Measurements from ENCODE around the gene MTG1.

MTG1 gene

GRCh38 chr10:133452453-133452852 lies 58.5 kb downstream of the MTG1 start:
- DNase-seq (ENCODE audit: low read depth, low spot score) = no peak

DNA sequence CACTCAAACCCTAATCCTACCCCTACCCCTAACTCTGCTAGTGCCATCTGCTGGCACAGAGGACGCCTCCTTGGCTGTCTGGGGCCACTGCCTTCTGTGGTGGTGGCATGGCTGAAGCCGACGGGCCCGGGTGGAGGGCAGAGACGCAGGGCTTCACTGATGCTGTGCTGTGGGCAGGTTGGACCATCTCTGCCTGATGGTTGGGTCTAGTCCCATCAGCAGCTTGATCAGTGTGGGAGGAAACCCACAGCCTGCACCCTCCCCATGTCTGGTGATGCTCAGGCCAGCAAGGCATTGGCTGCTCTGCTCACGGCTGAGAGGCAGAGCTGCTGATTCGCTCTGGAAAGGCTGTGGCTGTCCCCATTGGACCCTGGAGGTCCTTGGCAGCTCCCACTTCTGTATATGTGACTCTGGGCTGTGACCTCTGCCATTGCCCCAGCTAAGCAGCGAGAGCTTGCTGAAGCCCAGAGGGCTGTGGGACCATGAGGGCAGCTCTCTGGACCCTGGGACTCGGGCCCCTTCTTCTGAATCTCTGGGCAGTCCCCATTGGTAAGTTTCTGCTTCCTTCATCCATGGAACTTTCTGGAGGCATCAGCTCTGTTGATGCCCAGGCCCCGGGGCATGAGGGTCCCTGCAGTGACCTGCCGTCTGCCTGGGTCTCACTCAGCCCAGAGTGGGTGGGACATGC lies 59.7 kb downstream of the MTG1 start, which contains the start of gene SCART1:
TSS of gene SCART1 (plus strand) at position 430 of the 688 bp plus-strand sequence. CDS start at position 483, 53 bp downstream.
- DNase-seq (ENCODE audit: low read depth, low spot score) = no peak

GRCh38 chr10:133454204-133454893 lies 60.4 kb downstream of the MTG1 start:
- DNase-seq (ENCODE audit: low read depth, low spot score) = no peak

- DNase-seq (ENCODE audit: low read depth, low spot score) = no peak
These were observed 61.2 kb downstream of the MTG1 start for GRCh38 chr10:133455196-133455595.

GRCh38 chr10:133455611-133456031 lies 61.7 kb downstream of the MTG1 start:
- DNase-seq (ENCODE audit: low read depth, low spot score) = no peak

GRCh38 chr10:133456041-133456951 lies 62.3 kb downstream of the MTG1 start:
- DNase-seq (ENCODE audit: low read depth, low spot score) = no peak

GRCh38 chr10:133457100-133457841 lies 63.3 kb downstream of the MTG1 start:
- no peak for DNase-seq (ENCODE audit: low read depth, low spot score)

DNA sequence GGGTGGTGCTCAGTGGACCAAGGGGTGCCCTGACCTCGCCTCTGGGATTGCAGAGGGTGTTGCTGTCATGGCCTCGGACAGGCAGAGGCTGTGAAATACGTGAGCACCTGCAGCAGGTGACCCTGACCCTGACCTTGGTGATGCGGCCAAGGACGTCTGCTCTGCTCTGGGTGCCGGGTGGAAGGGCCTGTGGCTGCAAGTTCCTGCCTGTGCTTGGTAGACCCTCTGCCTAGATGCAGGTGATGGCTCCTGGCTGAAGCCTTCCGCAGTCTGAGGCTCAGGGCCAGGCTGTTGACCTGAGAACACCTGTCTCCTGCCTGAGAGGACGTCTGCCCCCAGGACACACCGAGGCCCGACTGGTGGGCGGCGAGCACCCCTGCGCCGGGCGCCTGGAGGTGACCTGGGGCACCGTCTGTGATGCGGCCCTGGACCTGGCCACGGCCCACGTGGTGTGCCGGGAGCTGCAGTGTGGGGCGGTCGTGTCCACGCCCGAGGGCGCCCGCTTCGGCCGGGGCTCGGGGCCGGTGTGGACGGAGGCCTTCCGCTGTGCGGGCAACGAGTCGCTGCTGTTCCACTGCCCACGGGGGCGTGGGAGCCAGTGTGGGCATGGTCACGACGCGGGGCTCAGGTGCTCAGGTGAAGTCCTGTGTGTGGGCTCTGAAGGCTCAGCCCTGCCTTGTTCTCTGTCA lies 64.2 kb downstream of the MTG1 start:
- DNase-seq (ENCODE audit: low read depth, low spot score) = no peak

GRCh38 chr10:133458710-133459453 lies 64.9 kb downstream of the MTG1 start:
- DNase-seq (ENCODE audit: low read depth, low spot score) = no peak

DNA sequence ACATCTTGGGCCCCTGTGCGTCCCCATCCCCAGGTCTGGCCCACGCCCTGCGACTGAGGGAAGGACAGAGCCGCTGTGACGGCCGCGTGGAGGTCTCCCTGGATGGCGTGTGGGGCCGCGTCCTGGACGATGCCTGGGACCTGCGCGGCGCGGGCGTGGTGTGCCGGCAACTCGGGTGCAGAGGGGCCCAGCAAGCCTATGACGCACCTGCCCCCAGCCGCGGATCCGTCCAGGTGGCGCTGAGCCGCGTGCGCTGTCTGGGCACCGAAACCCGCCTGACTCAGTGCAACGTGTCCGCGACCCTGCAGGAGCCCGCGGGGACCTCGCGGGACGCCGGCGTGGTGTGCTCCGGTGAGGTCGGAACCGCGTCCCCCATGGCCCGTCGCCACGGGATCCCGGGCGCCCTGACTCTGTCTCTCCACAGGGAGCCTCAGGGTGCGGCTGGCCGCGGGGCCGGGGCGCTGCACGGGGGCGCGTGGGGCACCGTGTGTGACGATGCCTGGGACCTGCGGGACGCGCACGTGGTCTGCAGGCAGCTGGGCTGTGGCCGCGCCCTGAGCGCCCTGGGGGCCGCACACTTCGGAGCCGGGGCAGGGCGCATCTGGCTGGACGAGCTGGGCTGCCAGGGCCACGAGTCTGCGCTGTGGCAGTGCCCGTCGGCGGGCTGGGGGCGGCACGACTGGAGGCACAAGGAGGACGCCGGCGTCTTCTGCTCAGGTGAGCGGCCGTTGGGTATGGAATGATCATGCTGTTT lies 65.7 kb downstream of the MTG1 start:
- DNase-seq (ENCODE audit: low read depth, low spot score) = no peak

DNA sequence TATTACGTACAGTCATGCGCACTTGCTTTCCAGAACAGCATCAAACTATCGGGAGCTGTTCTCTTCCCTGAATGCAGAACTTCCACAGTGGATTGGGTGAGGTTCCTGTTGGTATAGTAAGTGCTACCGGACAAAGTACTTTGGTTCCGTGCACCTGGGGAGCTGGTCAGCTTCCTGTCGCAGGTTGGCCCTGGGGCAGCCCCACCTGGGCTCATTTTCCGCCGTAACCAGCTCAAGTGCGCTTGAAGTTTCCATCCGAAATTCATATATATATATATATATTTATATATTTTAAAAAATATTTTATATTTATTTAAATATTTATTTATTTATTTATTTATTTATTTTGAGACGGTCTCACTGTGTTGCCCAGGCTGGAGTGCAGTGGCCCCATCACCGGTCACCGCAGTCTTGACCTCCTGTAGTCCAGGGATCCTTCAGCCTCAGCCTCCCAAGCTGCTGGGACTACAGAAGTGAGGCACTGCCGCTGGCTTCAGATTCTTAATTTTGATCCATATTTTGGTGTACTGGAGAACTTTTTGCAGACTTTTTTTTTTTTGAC lies 66.3 kb downstream of the MTG1 start:
- DNase-seq (ENCODE audit: low read depth, low spot score) = no peak

GRCh38 chr10:133461027-133461426 lies 67.1 kb downstream of the MTG1 start:
- no peak for DNase-seq (ENCODE audit: low read depth, low spot score)

GRCh38 chr10:133461841-133462240 lies 67.9 kb downstream of the MTG1 start:
- DNase-seq (ENCODE audit: low read depth, low spot score) = no peak

DNA sequence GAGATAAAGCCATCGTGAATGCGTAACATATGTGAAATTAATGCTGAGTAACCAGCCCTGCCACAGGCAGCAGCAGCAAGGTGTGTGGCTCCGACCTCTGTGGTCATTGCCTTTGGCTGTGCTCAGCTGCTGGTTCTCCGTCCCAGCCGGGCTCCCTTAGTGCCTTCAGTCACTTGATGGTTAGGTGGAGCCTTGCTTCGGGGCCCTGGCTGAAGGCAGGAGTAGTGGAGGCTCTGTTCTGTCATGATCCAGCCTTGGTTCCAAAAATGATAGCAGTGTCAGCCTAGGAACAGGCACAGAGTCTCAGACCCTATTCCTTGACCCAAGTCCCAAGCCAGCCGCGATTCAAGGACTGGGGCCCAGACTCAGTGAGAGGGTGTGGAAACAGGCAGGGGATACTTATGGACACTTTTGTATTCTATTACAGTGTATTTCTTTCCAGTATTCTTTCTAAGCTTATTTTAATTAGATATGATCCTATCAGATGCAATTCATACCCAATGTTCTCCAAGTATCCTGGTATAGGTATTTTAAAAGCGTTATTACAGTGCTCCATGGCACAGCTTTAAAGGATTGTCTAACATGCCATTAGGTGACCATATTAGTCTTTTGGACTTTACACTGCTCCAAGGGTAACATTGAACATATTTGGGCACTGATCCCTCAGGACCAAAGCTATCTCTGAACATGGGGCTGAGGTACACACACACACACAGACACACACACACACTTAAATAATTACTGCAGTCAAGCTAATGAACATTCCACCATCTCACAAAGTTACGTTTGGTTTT lies 68.8 kb downstream of the MTG1 start:
- no peak for DNase-seq (ENCODE audit: low read depth, low spot score)

DNA sequence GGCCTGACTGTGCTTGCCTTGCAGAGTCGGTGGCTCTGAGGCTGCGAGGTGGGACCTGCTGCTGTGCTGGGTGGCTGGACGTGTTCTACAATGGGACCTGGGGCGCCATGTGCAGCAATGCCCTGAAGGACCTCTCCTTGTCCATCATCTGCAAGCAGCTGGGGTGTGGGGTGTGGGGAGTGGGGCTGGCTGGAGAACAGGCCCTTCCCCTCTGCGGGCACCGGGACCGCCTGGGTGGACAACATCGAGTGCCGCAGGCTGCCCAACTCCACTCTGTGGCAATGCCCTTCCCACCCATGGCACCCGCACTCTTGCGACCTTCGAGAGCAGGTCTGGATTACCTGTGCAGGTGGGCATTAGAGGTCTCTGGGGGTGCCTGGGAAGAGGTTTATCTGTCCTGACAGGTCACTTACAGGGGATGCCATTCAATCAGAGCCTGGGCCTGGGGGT lies 70.7 kb downstream of the MTG1 start:
- no peak for DNase-seq (ENCODE audit: low read depth, low spot score)

DNA sequence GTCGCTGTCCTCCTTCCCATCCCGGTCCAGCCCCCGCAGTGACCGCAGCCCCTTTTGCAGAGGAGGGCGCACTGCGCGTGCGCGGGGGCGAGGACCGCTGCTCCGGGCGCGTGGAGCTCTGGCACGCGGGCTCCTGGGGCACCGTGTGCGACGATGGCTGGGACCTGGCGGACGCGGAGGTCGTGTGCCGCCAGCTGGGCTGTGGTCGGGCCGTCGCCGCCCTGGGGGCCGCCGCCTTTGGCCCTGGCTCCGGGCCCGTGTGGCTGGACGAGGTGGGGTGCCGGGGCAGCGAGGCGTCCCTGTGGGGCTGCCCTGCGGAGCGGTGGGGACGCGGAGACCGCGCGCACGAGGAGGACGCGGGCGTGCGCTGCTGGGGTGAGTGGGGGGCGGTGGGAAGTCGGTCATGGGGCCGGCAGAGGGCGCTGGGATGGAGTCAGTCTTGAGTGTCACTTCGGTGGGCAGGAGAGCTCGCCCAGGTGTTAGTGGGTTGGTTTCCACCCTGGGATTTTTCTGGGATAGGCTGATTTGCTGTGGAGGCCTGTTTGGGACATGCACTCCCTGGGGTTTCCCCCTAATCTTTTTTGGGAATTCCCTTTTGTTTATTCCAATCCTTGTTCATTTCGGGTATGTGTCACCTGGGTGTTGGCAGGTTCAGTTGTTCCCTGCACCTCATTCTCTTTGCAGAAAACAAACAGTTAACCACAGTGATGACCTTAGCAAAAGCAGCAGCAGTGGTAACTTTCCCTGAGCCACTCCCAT lies 71.4 kb downstream of the MTG1 start:
- no peak for DNase-seq (ENCODE audit: low read depth, low spot score)

- DNase-seq (ENCODE audit: low read depth, low spot score) = no peak
These were observed 72.1 kb downstream of the MTG1 start for GRCh38 chr10:133465950-133466474.
